Myocyte (in vitro differentiated cells): Measurements from ENCODE around the gene FOXO4. TPM values are rescaled to one million over a fixed set of nuclear protein-coding genes. Genes with fewer than 3 reads are reported as not detected.
A peak's percentile ranks its signal among the peaks of the same experiment; 100 is the strongest.

Experiments used
- DNase-seq: peaks from one replicate; pipeline ENCODE4 v3.0.0-alpha.2; 2012; ENCODE audit warnings: low read depth
- total RNA-seq: library from RNA; depleted of rRNA; stranded (reverse); fragments of >200 nt; gene quantifications from 2 replicates; pipeline ENCODE4 v1.2.3, GENCODE V29; 2014

The FOXO4 gene
- total RNA-seq, 1 donor from 2014 or later, result 20.7 TPM

DNA sequence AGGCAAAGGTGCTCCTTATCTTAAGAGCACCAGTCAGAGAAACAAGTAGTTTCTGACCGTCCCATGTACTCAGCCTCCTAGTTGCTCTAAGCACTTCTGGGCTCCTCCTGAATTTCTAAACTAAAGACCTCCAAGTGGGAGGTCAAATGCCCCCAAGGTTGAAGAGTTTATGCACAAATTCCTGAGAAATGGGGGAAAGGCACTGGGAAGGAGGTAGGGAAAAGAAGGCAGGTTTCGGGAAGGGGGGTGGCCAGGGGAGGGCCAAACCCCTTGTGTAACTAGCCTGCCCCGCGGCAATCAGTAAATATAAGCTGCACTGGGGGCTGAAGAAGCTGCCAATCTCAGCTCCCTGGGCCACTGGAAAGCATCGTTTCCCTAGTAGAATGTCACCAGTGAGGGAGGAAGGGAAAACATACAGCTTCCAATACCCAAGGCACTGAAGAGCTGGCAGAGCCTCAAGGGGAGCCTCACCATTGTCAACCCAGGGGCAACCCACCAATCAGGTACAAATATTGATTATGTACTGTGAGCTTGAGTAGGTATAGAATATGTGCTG is 3.4 kb downstream of the FOXO4 start:
- no peak for DNase-seq

DNA sequence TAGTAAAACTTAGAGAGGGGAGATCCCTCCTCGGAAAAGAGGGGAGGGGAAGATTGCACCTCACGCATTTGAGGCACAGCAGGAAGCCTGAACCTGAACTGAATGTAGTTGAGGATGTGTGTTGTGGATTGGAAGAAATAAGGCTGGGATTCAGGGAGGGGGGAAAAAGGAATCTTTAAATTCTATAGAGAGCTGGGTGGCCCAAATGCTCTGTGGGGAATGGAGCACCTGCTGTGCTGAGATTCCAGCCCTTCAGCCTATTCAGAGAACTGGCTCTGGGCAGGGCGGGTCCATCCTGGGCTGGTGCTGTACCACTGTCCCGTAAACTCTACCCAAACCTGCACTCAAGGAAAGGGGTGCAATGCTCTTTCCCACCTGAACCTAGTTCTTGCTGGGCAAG is 4.1 kb downstream of the FOXO4 start:
- DNase-seq, result no peak

DNA sequence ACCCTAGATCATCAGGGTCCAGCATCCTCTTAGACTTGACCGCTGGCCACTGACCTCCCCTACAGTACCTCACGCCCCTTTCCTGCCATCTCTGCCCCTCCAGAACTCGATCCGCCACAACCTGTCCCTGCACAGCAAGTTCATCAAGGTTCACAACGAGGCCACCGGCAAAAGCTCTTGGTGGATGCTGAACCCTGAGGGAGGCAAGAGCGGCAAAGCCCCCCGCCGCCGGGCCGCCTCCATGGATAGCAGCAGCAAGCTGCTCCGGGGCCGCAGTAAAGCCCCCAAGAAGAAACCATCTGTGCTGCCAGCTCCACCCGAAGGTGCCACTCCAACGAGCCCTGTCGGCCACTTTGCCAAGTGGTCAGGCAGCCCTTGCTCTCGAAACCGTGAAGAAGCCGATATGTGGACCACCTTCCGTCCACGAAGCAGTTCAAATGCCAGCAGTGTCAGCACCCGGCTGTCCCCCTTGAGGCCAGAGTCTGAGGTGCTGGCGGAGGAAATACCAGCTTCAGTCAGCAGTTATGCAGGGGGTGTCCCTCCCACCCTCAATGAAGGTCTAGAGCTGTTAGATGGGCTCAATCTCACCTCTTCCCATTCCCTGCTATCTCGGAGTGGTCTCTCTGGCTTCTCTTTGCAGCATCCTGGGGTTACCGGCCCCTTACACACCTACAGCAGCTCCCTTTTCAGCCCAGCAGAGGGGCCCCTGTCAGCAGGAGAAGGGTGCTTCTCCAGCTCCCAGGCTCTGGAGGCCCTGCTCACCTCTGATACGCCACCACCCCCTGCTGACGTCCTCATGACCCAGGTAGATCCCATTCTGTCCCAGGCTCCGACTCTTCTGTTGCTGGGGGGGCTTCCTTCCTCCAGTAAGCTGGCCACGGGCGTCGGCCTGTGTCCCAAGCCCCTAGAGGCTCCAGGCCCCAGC is 5.2 kb downstream of the FOXO4 start:
- DNase-seq, result no peak

DNA sequence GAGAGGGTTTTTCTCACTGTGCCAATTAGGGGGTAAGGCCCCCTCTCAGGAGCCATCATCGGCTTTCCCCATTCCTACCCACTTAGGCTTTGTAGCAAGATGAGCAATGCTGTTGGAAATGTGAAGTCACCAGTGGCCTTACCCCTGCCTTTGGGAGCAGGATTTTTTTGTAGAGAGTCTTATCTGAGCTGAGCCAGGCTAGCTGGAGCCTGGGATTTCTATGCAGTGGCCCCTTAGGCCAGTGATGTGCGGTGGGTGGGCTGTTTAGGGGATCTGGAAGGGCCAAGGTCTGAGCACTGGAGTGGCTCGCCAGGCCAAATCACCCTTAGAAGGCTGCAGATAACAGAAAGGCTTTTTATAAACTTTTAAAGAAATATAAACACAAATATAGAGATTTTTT is 6.6 kb downstream of the FOXO4 start:
- no peak for DNase-seq

DNA sequence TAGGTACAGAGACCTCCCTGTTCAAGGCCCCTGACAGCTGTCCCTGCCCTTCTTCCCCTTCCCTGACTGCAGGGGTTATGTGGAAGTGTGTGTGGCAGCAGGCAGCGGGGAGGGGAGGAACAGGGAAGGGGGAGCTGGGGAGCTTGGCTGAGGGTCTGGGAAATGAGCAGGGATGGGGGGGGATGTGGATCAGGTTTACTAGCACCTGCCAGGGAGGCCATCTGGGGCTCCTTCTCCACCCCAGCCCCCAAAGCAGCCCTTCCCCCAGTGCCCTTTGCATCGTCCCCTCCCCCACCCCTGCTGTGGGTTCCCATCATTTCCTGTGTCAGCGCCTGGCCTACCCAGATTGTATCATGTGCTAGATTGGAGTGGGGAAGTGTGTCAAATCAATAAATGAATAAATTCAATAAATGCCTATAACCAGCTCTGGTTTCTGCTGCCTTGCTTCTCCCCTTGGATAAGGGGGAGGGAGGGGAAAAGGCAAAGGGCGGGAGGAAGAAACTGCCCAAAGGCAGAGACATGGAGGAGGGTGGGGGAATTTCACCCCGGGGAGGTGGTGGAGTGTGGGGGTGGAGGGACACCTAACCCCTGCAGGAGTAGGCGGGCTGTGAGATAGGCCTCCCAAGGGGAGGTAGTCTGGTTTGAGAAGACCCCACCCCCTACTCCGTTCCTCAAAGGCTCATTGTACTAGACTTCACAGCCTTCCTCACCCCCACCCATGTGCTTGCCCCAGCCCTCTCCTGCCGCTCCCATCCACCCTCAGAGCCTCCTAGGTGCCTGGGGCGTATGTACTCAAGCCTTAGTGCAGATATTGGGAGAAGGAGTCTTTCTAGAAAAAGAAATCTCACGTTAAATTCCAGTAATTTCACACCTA is 7.7 kb downstream of the FOXO4 start:
- peak; percentile 49 for DNase-seq

DNA sequence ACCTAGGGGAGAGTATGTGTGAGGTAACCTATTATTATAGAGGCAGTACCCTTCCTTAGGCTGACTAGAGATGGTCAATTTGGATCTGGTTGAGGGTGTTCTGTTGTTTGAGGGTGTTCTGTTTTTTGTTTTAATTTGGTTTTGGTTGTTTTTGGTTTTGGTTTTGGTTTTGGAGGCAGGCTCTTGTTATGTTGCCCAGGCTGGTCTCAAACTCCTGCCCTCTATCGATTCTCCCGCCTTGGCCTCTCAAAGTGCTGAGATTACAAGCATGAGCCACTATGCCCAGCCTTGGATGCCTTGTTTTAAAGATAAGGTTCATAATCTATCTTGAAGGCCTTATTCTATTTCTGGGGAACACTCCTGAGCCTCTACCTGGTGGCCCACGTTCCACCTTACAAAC is 10.0 kb downstream of the FOXO4 start:
- no peak for DNase-seq

DNA sequence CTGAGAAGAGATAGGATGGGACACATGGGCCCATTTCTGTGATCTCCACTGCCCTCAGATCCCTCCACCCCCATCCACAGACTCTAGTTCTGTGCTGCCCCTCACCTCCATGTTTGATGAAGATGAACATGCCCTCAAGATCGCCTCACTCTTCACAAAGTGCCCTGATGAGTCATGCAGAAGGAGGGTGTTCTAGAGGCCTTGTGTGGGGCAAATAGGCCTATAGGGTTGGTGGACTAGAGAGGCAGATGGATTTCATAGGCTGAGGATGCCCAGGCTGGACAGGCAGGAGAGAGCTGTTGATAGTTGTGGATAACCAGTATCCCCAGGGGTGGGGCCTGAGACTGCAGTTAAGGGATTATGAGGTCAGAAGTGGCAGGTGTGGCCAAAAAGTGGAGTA is 10.8 kb downstream of the FOXO4 start, which contains the start of gene CXorf65:
Gene CXorf65 (minus strand): TSS at position 314 of the 400 bp plus-strand sequence. CDS start 184 bp downstream, at position 130.
- peak; percentile 44 for DNase-seq

DNA sequence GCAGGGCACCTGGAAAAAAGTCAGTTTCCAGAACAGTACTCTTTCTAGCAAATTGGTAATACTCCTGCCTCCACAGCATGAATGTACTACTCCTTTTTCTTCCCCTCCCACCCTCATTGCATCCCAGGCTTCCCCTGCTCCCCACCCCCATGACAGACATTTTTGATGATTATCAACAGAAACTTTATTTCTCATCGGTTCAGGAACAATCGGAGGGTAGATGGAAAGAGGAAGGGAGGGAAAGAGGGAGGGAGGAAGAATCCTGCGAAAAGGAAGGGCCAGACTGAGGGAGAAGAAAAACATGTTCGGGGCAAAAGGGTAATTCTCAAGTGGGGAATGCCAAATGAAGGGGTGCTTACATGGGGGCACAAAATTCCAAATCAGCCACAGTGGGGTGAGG is 11.6 kb downstream of the FOXO4 start:
- no peak for DNase-seq

DNA sequence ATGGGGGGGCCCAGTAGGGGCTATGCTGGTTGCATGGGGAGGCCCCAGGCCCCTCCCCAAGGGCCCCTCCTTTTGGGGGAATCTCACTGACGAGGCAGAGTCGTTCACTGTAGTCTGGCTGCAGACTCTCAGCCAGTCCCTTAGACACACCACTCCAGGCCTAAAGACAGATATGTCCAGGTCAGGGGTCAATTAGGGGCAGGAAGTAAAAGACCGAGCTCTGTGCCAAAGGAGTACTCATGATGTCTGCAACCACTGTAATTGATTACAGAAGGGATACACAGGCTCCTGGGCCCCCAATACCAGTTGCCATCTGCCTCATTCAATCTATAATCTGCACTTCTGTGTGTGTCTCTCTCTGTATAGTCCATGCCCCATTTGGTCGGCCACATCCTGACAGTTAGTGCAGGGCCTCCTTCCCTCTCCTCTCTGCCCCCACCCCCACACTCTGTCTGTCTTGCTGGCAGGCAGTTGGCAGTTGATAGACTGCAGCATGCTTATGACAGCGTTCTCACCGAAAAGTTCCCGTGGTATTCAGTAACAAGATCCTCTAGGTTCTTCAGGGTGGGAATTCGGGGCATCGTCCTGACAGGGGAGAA is 12.2 kb downstream of the FOXO4 start:
- peak; percentile 39 for DNase-seq

DNA sequence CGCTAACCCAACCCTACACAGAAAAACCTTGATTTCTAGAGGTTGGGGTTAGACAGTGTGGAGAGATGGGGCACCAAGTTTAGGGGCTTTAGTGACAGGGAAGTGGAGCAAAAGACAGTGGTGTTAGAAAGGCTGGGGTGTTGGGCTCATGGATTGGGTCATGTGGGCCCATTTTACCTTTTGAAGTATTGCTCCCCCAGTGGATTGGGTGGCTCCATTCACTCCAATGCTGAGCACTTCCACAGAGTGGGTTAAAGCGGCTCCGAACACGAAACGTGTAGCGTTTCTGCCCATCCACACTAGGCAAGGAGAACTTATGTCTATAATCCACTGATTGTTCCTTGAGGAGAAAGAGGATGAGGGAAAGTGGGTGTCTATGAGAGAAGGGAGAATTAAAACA is 13.4 kb downstream of the FOXO4 start:
- DNase-seq, result no peak

DNA sequence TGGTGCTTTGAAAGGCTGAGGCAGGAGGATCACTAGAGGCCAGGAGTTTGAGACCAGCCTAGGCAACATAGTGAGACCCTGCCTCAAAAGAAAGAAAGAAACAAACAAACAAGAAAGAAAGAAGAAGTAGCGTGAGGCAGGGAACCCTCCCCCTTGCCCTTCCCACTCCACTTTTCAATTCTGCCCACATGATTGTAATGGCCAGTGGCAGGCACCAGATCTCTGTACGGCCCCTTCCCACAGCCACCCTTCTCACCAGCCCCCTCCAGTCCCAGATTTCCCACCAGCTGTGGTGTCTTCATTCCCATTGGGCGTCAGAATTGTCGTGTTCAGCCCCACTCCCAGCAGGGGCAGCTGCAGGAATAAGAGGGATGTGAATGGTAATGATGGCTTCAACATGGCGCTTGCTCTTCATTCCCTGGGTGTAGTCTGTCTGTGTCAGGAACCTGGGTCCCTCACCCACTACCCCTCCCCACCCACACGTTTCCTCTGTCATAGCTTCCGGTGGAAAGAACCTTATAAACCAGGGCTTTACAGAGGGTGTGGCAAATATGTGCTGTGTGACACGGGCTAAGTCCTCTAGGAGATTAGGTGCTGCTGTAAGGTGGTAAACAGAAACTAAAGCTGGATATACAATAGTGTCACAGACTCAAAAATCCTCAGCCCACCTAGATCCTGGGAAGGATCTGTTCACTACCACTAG is 15.6 kb downstream of the FOXO4 start, which contains the start of gene IL2RG:
Gene IL2RG (minus strand): TSS at position 437 of the 703 bp plus-strand sequence. CDS start 38 bp downstream, at position 399.
- DNase-seq, result peak; percentile 23

DNA sequence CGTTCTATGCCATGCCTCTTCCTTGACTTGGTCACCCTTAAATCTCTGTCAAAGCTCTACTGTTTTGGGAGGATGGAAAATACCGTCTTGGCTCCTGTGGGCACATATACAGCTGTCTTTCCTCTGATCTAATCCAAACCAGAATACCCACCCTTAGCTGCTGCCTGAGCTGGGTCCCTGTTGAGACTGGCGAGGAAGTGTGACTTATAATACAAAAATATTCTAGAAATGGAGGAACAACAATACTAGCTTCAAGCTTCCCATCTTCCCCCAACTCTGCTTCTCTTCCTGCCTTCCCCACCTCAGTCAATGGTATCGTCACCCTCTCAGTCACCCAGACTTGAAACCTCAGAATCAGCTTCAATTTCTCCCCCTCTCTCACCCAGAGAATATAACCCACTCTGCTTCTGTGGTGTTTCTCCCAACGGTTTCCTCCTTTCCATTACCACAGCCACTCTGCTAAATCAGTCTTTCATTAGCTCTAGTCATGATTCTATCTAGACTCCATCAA is 16.3 kb downstream of the FOXO4 start:
- DNase-seq, result peak; percentile 57

DNA sequence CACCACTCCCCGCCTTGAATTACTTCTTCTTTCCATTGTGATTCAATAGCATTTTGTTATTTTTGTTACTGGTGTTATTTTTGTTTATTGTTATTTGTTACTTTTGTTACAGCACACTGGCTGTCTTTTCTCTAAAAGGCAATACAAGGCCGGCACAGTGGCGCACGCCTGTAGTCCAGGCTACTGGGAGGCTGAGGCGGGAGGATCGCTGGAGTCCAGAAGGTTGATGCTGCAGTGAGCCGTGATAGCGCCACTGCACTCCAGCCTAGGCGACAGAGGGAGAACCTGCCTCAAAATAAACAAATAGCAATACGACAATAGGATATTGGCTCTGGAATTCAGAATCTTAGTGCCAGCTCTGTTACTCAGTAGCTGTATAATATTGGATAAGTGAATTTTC is 21.7 kb downstream of the FOXO4 start:
- DNase-seq, result no peak

DNA sequence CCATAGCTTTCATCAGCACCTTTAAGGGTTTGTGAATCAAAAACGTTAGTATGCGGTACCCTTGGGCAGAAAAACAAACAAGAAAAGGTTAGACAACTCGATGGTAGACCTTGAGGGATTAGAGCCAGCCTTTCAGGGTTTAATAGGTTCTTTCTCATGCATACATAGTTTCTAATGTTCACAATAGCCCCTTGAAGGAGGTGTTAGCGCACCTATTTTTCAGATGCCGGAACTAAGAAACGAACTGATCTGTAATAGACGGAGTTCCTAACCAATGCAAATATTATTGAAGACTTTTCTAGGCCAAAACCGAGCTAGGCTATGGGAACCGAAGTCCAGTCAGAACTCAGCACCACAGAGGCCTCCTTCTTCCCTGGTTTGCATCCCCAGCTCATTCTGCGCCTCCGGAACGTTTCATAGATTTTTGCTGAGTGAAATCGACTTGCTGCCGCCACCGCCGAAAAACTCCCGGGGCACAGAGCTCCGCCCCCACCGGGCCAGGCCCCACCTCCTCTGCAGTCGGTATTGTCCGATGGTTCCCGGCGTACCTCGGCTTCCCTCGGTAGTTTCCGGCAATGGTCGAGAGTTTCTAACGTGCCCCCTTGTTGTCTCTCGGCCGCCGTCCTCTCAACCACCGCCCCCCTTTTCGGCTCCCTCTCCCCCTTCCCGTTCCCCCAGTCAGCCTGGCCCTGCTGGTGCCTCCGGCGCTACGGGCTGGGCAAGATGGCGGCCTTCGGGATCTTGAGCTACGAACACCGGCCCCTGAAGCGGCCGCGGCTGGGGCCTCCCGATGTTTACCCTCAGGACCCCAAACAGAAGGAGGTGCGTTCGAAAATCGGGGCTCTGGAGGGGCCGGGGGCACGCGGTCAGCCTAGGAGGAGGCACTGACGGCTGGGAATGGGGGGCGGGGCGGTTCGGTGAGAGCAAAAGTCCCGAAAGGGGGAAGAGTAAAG is 22.7 kb downstream of the FOXO4 start, which contains the start of gene MED12:
Gene MED12 (plus strand): TSS at position 565 of the 953 bp plus-strand sequence. CDS start 159 bp downstream, at position 724.
- peak; percentile 85 for DNase-seq

DNA sequence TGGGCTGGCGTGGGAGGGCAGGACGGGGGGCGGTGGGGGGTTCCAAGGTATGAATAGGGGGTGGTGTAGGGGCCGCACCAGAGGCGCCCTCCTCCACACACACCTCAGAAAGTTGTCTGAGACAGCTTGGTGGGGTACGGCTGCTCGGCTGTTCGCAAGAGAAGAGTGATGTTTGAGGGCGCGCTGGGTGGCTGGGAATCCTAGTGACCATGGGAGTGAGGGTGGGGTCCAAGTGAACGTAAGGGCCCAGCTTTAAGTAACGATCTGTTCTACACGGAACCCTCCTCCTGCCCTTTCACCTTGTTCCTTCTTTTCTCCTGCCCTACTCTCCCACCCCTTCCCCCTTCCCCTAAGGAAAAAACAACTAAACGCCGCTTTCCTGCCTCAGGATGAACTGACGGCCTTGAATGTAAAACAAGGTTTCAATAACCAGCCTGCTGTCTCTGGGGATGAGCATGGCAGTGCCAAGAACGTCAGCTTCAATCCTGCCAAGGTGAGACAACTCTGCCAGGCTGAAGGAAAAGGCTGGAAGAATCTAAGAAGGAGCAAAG is 23.4 kb downstream of the FOXO4 start:
- no peak for DNase-seq

DNA sequence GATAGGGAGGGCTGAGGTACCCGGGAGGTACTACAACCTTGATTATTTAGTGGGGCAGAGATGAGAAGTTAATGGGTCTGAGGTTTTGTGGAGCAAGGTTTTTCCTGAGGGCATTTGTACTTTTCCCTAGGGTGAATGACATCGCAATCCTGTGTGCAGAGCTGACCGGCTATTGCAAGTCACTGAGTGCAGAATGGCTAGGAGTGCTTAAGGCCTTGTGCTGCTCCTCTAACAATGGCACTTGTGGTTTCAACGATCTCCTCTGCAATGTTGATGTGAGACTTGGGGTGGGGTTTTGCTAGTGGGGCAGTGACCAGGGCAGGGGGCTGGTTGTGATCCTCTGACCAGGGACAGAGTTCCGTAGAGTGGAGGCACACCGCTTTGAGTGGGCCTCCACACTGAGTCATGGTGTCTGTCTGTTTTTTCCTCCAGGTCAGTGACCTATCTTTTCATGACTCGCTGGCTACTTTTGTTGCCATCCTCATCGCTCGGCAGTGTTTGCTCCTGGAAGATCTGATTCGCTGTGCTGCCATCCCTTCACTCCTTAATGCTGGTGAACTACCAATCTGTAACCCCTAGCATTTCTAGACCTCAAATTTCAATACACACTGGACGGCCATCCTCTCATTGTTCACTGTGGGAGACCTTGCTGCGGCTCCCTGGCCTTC is 32.6 kb downstream of the FOXO4 start:
- no peak for DNase-seq

DNA sequence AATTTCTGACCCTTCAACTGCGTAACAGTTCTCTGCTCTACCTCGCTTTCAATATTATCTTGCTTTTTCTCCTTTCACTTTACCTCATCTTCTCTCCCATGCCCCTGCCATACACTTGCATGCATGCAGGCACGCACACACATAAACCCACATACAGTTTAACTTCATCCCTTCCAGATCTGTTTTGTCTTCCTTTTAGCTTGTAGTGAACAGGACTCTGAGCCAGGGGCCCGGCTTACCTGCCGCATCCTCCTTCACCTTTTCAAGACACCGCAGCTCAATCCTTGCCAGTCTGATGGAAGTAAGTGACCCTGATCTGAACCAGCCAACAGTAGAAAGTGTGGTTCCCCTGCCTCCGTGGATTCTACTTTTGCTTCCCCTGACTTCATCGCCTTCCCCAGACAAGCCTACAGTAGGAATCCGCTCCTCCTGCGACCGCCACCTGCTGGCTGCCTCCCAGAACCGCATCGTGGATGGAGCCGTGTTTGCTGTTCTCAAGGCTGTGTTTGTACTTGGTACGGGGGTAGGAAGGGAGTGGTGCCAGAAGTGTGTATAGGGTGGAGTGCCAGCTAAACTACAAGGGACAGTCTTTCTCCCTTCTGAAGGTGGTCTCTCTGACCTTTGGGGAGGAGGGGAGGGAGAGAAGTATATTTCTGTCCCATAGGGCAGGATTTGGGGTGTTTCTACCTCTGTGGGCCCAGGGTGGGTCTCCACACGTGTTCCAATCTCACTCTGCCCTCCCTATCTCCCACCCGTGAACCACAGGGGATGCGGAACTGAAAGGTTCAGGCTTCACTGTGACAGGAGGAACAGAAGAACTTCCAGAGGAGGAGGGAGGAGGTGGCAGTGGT is 33.5 kb downstream of the FOXO4 start:
- peak; percentile 60 for DNase-seq
